Ovary (tissue), 9 donors: Measurements from ENCODE around the gene CCDC86. TPM values are rescaled to one million over a fixed set of nuclear protein-coding genes. Genes with fewer than 3 reads are reported as not detected.

ENCODE experiments used
- DNase-seq, 5 donors: peaks; one replicate each; pipeline ENCODE4 v3.0.0-alpha.2; 2019 to 2020
- H3K27ac ChIP-seq, 2 donors: fragments of 200-600 bp; one replicate each; pipeline versions ENCODE4 v1.5.1 to v1.8.0; 2019 to 2022
- H3K27me3 ChIP-seq: fragments of 200-600 bp; one replicate; pipeline ENCODE4 v1.8.0; 2022
- H3K36me3 ChIP-seq: fragments of 200-600 bp; sonication (generic); one replicate; pipeline ENCODE4 v1.5.1; 2019
- H3K4me1 ChIP-seq: one replicate; pipeline ENCODE4 v1.8.1; 2013; ENCODE audit warnings: mild to moderate bottlenecking, moderate library complexity; ENCODE audit not compliant: insufficient read depth
- H3K4me3 ChIP-seq: fragments of 200-600 bp; sonication (generic); one replicate; pipeline ENCODE4 v1.5.1; 2017
- H3K9me3 ChIP-seq, 2 donors: fragments of 200-600 bp in 1 of 2; sonication (generic) in 1 of 2; one replicate each; pipeline versions ENCODE4 v1.5.1 to v1.8.1; 2013 to 2019; ENCODE audit warnings: mild to moderate bottlenecking in 1 of 2, moderate library complexity in 1 of 2
- EP300 ChIP-seq: sonication (generic); formaldehyde crosslinking; IDR thresholded peaks from one replicate; pipeline ENCODE4 v1.6.1; 2017; ENCODE audit warnings: antibody characterized with exemption
- POLR2A ChIP-seq: fragments of 450-650 bp; IDR thresholded peaks from one replicate; pipeline ENCODE4 v1.6.1; 2017; ENCODE audit warnings: antibody characterized with exemption, mild to moderate bottlenecking, moderate library complexity
- WGBS, 3 donors: extraction: QIAGEN DNeasy Blood & Tissue Kit in 1 of 3; methylation state at CpG; one replicate each; pipeline versions ENCODE4 v1.1.5 to v1.1.7; 2013 to 2017; 5-methylcytosine and 5-hydroxymethylcytosine counted together
- intact Hi-C, 4 donors: fragments of 100-400 bp; cut with DNase I; formaldehyde crosslinking; loops; one replicate each; pipeline versions ENCODE4 v1.11.0 to v1.15.1; 2022 to 2023
- polyA plus RNA-seq, 2 donors: library from polyadenylated mRNA; stranded (reverse); fragments of 200-250 nt in 1 of 2; fragments of 350-450 nt in 1 of 2; fragmentation: Illumina TruSeq in 1 of 2; extraction: RNeasy Lipid Tissue Mini Kit (QIAGEN cat#74804) in 1 of 2; gene quantifications; one replicate each; pipeline ENCODE4 v1.2.3, GENCODE V29; 2013 to 2014
- total RNA-seq, 7 donors: library from RNA; depleted of rRNA in 2 of 7; stranded (reverse); fragments of >200 nt in 2 of 7; fragmentation: NEBNext Ultra II Directional in 3 of 7; extraction: Animal tissue kit (Norgen Biotek cat#: 25700) in 3 of 7; gene quantifications; one replicate each; pipeline versions ENCODE4 v1.1.0 to v1.2.4, GENCODE V29; 2016 to 2023
- TF ChIP-seq, protein P1 (sequence below), 3 donors: fragments of 450-650 bp in 2 of 3; fragments of 200-600 bp in 1 of 3; IDR thresholded peaks; one replicate each; pipeline versions ENCODE4 v1.5.1 to v1.8.0; 2016 to 2022; ENCODE audit warnings: antibody characterized with exemption in 3 of 3, mild to moderate bottlenecking in 1 of 3
- donor health status: DM: no; HTN: no; CAD: no; lungs with moderate emphysema.
- donor health status: DM: no; HTN: no; CAD: no.
- donor health status: Bipolar disorder and iron deficiency.
- donor health status: DM: yes; HTN: yes; CAD: no.
- donor health status: DM: no; HTN: no; CAD: no.
- donor health status: DM: yes; HTN: yes; CAD: no.

Gene CCDC86
- total and polyA plus RNA-seq, 9 donors = 7.0 to 32.9 (median 19.8) TPM

DNA sequence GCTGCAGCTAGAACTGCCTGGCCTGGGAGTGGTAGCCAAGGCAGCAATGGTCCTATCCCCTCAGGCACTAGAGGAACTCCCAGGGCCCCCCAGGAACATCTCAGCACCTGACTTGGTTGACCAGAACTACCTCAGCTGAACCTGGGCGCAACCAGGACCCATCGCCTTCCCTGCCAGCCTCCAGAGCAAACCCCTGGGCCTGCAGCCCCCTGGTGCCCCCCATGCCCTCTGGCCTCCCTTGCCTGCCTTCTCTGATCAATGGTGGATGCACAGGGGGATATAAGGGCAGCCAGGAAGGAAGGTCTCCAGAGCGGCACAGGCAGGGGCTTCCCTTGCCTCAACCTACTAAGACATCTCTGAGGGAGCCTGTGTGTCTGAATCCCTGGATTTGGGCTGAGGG lies 43.3 kb upstream of the CCDC86 start:
- H3K9me3 ChIP-seq = no peaks in the 10 kb centered on the region
- WGBS, 3 donors = 93 to 95% (median 93%) methylated on average over 3 of the region's 3 CpGs
- DNase-seq = no peak
- no peak overlapping the region for H3K27ac ChIP-seq
- intact Hi-C loops = no loop called here
- no peak overlapping the region for H3K4me3 ChIP-seq
- no peaks in the 10 kb centered on the region for H3K36me3 ChIP-seq
- H3K27me3 ChIP-seq = no peaks in the 10 kb centered on the region
- no peak for TF ChIP-seq POLR2A
- no peak for TF ChIP-seq EP300
- TF ChIP-seq, protein P1, sequence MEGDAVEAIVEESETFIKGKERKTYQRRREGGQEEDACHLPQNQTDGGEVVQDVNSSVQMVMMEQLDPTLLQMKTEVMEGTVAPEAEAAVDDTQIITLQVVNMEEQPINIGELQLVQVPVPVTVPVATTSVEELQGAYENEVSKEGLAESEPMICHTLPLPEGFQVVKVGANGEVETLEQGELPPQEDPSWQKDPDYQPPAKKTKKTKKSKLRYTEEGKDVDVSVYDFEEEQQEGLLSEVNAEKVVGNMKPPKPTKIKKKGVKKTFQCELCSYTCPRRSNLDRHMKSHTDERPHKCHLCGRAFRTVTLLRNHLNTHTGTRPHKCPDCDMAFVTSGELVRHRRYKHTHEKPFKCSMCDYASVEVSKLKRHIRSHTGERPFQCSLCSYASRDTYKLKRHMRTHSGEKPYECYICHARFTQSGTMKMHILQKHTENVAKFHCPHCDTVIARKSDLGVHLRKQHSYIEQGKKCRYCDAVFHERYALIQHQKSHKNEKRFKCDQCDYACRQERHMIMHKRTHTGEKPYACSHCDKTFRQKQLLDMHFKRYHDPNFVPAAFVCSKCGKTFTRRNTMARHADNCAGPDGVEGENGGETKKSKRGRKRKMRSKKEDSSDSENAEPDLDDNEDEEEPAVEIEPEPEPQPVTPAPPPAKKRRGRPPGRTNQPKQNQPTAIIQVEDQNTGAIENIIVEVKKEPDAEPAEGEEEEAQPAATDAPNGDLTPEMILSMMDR (IDR thresholded peaks at IDR 0.05) = no peak
- no peaks in the 10 kb centered on the region for H3K4me1 ChIP-seq

DNA sequence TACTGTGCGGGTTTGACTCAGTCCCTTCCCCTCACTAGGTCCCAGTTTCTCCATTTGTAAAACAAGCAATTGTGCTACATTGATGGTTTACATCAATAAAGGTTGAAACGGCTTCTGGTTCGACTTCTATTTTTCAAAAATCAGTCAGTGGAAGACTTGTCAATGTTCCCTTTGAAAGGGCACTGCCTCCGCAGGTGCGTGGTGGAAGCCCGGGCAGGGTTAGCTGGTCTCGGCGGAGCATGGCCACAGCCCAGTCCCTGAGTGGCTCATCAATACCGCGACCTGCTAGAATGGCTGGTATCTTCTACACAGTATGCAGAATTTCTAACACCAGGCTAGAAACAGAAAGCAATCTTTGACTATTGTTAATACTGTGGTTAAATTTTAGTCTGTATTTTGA lies 40.7 kb upstream of the CCDC86 start:
- 87 to 88% (median 87%) methylated on average over 10 of the region's 10 CpGs for WGBS, 3 donors

DNA sequence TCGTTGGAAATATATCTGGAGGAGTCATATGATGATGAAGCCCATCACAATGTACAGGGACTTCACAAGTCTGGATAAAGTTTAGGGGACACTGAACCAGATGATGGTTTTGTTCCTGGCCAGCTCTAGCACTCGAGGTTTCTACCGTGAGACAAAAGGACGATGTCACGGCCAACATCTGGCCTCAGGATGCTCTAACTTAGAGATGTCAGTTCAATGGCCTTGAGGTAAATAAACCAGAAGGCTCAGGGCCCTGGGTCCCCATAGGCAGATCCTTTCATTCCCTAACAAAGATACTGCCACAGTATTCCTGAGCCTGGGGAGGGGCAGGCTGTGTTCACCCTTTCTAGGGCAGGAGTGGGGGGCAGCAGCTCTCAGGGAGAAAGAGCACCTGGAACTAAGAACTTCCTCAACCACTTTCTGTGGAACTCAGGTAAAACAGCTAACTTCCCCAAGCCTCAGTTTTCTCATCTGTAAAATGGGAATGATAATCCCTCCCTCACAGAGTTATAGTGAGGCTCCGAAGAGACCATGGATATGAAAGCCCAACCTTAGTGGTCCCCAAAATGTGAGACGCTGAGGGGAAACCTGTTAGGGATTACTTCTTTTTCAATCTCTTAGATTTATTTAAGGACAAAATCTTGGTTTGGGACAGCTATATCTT lies 38.5 kb upstream of the CCDC86 start:
- no peak overlapping the region for H3K27ac ChIP-seq
- DNase-seq = no peak
- no peaks in the 10 kb centered on the region for H3K27me3 ChIP-seq
- no peaks in the 10 kb centered on the region for H3K4me1 ChIP-seq
- no peaks in the 10 kb centered on the region for H3K9me3 ChIP-seq
- no peak overlapping the region for H3K4me3 ChIP-seq
- WGBS, 3 donors = 57 to 63% (median 60%) methylated on average over 7 of the region's 7 CpGs
- intact Hi-C loops = no loop called here
- H3K36me3 ChIP-seq = no peaks in the 10 kb centered on the region
- TF ChIP-seq POLR2A (no peak), EP300 (no peak)
- TF ChIP-seq, protein P1 (IDR thresholded peaks at IDR 0.05) = no peak

More for the DNA sequence above, 40.7 kb upstream of the CCDC86 start:
- no peaks in the 10 kb centered on the region for H3K9me3 ChIP-seq
- TF ChIP-seq POLR2A = no peak
- no peak for TF ChIP-seq EP300
- TF ChIP-seq, protein P1 (IDR thresholded peaks at IDR 0.05) = no peak
- no peak overlapping the region for H3K4me3 ChIP-seq
- DNase-seq = no peak
- no peaks in the 10 kb centered on the region for H3K36me3 ChIP-seq
- no peak overlapping the region for H3K27ac ChIP-seq
- H3K27me3 ChIP-seq = no peaks in the 10 kb centered on the region
- no peaks in the 10 kb centered on the region for H3K4me1 ChIP-seq
- intact Hi-C loops = no loop called here

DNA sequence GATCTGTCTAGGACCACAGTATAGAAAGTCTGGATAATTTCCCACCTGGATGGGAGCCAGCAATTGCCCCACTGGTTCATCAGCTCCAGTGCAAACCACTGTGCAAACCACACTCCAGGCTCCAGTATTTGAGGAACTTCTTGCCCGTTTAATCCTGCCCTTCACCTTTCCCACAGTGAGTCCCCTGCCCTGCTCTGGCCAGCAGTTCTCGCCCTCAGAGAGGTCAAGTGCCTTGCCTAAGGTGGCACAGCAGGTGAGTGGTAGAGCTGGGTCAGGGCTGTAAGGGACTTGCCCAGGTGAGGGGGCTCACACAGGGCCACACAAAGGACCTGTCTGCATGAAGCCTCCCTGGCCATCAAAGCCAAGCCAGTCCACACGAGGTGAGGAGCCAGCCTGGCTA lies 32.7 kb upstream of the CCDC86 start:
- 49 to 72% (median 60%) methylated on average over 3 of the region's 3 CpGs for WGBS, 3 donors

More for the DNA sequence above, 32.7 kb upstream of the CCDC86 start:
- no peak overlapping the region for H3K4me3 ChIP-seq
- no peaks in the 10 kb centered on the region for H3K9me3 ChIP-seq
- TF ChIP-seq, protein P1 (IDR thresholded peaks at IDR 0.05) = no peak
- TF ChIP-seq EP300 (no peak), POLR2A (no peak)
- no peaks in the 10 kb centered on the region for H3K36me3 ChIP-seq
- no peak overlapping the region for H3K27ac ChIP-seq
- no peaks in the 10 kb centered on the region for H3K4me1 ChIP-seq
- no peak for DNase-seq
- no peaks in the 10 kb centered on the region for H3K27me3 ChIP-seq
- intact Hi-C loops = no loop called here
